Stimulated activated CD4-positive, alpha-beta T cell treated with anti-CD3 and anti-CD28 coated beads, Interleukin-4, amount 100 ng/mL, for 4 hours (primary cell): ENCODE measurements around the gene DIS3L.
"Not testable (repeated sequence)": the region's sequence is repeated elsewhere in the genome, so short reads cannot be mapped to it uniquely, and the experiment has no call there.

ENCODE experiments used
- DNase-seq, 2 experiments: peaks; one replicate each; pipeline ENCODE4 v3.0.0-alpha.2; 2020

The DIS3L gene

DNA sequence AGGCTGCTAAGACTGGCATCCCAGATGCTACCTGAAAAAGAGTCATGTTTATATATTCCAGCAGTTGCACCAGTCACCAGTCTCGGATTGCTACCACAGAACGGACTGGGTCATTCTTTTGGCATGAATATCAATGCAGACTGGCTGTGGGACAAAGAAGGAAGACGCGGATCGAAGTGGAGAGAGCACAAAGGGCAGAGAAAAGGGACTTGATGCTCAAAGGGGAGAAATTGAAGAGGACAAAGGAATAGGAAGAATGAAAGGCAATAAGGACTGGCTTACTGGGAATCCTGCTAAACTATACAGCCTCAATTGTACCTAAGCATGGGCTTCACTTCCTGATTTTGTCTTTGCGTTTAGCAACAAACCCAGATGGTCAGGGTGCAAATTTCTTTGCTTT, 15.3 kb upstream of the DIS3L start:
- no peak for DNase-seq

- no peak for DNase-seq
These were observed 14.7 kb upstream of the DIS3L start for GRCh38 chr15:66278671-66279070.

DNA sequence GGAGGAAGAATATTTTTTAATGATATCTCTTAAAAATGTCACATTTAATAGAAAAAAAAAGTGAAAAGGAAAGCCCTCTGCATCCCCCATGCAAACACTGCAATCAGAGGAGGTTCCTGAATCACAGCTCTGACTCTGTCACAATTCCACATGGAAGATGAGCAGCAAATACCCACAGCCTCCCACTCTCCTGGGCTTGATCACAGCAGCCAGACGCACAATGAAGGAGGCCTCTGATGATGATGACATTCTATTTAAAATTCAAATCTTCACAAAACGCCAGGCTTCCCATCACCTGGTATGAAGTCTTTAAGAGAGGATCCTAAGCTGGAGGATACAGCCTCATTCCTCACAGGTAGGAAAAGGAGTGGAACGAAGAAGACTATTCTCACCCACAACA, 9.1 kb upstream of the DIS3L start:
- DNase-seq = no peak

- no peak for DNase-seq
These were observed 7.7 kb upstream of the DIS3L start for GRCh38 chr15:66285533-66286280.

GRCh38 chr15:66287461-66288057, 5.8 kb upstream of the DIS3L start:
- DNase-seq = no peak

DNA sequence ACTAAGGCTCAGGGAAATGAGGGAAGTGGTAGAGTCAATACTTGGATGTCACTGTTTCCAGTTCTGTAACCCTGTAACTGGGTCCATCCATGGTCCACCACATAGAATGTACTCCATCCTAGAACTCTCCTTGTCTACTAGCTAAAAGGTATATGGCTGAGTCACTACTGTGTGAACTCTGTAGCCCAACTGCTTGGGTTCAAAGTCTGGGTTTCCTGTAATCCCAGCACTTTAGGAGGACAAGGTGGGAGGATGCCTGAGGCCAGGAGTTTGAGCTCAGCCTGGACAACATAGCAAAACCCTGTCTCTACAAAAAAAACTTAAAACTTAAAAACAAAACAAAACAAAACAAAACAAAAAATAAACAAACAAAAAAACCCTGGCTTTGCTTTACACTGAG, 5.3 kb upstream of the DIS3L start:
- no peak for DNase-seq

DNA sequence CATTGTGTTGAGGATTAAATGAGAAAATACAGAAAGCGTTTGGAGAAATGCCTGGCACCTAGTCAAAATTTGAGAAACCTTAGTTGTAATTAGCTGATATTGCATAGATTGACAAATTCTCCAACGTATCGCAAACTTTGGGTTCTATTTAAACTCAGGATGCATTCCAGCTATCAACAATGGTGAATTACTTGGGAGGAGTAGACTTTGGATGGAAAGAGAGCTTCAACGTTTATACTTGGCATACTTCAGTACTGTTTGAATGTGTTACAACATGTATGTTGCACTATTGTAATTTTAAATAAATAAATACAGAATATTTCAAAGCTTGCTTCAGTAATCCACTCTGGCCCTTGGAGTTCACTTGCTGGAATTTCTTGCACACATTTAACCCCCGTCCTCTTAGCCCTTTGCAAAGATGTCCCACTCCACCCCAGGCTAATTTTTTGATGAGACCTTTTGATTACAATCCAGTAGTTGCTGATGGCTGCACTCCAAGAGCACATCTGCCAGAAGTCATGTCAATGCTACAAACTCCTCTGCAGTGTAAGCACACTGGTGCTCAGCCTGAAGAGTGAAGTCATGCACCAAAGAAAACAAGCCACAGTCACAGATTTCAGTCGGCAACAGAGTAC, 4.7 kb upstream of the DIS3L start:
- DNase-seq = no peak

- DNase-seq = no peak
These were observed 3.4 kb upstream of the DIS3L start for GRCh38 chr15:66290007-66290406.

DNA sequence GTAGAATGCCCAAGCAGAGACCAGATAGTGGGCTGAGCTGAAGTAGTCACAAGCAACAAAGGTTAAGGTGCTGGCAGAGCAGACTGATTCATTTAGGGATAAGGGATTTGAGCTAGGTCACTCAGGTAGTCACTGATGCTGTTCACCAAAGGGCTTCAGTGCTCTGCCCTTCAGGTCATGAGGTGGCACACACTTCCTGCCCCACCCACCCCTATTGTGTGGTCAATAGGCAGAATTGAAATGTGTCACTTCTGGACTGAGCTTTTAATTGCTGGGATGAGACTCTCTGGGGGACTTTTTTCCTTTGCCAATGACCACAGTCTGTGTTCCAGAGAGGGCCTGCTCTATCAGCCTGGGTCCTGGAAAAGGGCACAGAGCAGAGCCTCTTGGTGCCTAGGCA, 2.9 kb upstream of the DIS3L start:
- DNase-seq = no peak

- no peak for DNase-seq
These were observed 1.4 kb upstream of the DIS3L start for GRCh38 chr15:66291816-66292570.

GRCh38 chr15:66292571-66293418, 573 bp upstream of the DIS3L start:
- DNase-seq = no peak

DNA sequence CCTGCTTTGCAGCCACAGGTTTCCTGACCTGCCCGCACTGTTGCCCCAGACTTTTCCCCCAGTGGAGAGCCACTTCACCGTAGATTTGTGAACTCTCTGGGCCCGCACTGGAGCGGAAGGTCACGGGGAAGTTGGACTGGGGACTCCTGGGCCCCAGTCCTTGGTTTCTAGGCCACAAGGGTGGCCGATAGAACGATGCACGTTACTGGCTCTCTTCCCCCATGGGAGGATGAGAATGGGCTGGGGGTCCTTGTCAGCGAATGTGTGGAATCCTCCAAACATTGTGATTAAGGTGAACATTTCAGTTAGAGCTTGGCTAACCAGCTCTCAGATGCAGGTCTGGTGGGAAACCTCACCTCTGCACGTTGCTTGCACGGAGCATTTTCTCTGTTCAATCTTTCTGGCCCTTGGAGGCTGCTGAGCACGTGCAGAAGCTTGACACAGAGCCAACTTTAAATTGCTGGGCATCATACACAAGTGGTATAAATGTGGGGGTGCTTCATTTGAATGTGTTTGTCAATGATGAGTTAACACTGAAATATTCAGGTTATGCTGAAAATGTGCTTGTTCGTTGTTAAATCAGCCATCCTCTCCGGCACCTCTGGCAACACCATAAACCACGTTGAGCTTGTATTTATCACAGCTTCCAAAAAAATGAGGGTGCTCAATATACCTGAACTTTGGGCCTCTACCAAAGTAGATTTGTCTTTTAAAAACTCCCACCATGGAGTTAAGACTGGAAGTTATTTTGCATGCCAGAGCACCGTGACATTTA, 976 bp downstream of the DIS3L start:
- peak in 1 of 2 experiments; percentile 4 for DNase-seq

DNA sequence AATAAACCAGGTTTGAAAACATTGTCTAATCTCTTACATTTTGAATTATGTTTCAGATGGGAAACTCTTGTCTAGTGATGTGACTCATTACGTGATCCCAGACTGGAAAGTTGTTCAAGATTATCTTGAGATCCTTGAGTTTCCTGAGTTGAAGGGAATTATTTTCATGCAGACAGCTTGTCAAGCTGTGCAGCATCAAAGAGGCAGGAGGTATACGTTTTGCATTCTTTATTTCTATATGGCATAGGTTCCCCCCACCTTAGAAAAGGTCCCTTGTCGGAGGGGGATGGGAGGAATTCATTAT, 1.5 kb downstream of the DIS3L start:
- no peak for DNase-seq

DNA sequence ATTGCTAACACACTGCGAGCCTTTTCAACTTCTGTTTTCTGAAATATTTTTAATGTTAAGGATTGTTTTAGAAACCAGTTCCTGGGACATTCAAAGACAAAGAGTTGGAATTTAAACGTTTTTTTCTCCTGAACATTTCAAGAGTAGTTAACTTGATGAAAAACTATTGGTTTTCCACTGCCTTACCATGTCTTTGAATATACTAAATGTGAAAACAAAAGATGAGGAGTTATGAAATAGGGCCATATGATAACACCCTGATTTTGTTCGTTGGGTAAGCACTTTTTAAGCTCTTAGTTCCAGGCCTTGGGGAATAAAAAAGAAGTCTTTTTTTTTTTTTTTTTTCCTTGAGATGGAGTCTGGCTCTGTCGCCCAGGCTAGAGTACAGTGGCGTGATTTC, 2.8 kb downstream of the DIS3L start:
- DNase-seq = no peak

GRCh38 chr15:66298803-66299251, 5.5 kb downstream of the DIS3L start:
- DNase-seq = no peak

DNA sequence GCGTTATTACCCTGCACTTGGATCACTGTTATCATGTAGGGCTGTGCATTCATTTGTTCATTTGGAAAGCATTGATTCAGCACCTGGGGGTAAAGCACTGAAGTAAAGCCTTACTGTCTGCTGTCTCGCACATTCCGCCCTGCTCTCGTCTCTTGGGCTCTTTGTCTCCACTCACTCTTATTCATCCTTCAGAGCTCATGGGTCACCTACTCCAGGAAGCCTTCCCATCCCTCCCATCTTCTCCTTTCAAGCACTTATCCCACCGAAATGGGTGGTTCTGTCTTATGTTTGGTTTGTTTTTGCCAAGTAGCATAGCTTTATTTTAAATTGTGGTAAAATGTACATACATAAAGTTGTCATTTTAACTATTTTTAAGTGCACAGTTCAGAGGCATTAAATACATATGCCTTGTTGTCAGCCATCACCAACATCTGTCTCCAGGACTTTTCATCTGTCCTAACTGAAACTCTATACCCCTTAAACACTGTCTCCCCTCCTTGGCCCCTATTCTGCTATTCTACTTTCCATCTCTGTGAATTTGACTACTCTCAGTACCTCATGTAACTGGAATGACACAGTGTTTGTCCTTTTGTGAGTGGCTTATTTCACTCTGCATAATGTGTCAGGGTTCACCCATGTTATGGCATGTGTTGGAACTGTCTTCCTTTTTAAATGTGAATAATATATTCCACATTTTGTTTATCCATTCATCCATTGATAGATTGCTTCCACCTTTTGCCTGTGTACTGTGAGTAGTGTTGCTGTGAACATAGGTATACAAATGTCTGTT, 9.3 kb downstream of the DIS3L start:
- no peak for DNase-seq

GRCh38 chr15:66304425-66304824, 11.1 kb downstream of the DIS3L start:
- DNase-seq = not testable (repeated sequence)

DNA sequence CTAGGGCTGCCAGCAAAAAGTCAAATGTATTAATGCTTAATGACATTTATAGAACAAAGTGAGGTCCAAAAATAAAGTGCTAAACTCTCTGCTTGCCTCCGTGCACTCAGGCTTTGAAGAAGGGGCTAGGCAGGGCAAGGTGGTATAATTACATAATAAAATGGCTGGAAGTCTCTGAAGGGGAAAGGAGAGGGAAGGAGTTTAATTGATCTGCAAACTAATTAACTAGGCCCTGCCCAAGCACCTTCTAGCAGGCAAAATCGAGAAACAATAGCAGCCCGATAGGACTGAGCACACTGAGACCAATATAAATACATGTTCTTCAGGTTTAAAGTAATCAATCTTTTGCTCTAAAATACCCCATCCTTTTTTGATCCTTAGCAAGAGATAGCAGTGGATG, 13.0 kb downstream of the DIS3L start:
- DNase-seq = no peak

DNA sequence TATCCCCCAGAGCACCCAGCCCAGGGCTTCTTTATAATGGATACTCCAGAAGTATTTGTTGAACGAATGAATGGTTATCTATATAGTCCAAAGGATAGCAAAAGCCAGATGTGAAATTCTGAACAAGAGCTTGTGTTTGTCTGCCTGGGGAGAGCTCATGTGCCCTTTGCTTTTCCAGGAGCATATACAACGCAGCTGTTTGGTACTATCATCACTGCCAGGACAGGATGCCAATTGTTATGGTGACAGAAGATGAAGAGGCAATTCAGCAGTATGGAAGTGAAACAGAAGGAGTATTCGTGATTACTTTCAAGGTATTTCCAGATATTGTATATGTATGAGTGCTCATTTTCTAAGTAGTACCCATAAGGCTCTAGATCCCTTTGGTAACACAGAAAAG, 15.2 kb downstream of the DIS3L start:
- no peak for DNase-seq

DNA sequence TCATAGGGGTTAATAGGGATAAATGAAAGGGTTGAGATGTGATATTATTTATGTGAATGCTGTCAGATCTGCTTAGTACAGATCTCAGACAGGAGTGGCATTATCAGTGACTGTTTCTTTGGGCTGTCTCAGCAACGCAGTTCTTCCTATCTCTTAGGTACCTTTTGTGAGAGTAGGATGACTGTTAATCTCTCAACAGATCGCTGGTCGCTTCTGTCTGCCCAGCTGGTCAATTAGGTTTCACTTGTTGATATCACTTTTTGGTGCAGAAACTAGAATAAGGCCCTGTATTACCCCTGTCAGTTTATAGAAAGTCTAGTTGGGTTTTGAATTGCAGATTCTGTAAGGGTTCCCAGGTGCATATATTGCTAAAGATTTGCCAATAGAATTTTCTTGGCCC, 16.5 kb downstream of the DIS3L start:
- DNase-seq = no peak

- no peak for DNase-seq
These were observed 17.4 kb downstream of the DIS3L start for GRCh38 chr15:66310786-66311185.
